ENCODE measurements around the gene ZNF681. TPM values are rescaled to one million over a fixed set of nuclear protein-coding genes. Genes with fewer than 3 reads are reported as not detected.
A peak's percentile ranks its signal among the peaks of the same experiment; 100 is the strongest.

Gene ZNF681
- total RNA-seq, 1 donor: 0.36 TPM

DNA sequence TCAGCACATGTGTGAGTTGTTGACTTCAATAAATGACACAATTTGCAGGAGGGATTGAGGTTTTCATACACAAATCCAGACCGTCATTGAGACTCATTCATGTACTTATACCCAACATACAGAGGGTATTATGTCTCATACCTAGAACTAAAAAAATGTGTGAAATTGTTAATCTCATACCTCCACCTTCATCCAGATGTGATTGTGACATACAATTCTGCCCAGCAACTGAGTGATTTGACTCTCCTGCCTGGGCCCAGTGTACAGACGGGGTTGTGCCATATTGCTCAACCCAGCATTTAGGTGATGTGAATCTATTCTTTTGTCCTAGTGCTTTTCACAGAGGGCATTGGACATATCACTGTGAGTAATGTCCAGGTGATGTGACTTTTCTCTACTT lies 12.6 kb upstream of the ZNF681 start:
- TF ChIP-seq, protein P1, sequence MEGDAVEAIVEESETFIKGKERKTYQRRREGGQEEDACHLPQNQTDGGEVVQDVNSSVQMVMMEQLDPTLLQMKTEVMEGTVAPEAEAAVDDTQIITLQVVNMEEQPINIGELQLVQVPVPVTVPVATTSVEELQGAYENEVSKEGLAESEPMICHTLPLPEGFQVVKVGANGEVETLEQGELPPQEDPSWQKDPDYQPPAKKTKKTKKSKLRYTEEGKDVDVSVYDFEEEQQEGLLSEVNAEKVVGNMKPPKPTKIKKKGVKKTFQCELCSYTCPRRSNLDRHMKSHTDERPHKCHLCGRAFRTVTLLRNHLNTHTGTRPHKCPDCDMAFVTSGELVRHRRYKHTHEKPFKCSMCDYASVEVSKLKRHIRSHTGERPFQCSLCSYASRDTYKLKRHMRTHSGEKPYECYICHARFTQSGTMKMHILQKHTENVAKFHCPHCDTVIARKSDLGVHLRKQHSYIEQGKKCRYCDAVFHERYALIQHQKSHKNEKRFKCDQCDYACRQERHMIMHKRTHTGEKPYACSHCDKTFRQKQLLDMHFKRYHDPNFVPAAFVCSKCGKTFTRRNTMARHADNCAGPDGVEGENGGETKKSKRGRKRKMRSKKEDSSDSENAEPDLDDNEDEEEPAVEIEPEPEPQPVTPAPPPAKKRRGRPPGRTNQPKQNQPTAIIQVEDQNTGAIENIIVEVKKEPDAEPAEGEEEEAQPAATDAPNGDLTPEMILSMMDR (IDR thresholded peaks at IDR 0.05; ENCODE audit: insufficient read depth, low read length): no peak
- DNase-seq (ENCODE audit: low read depth): no peak
- no peak overlapping the region for H3K4me3 ChIP-seq (ENCODE audit: low read depth, low read length)

- DNase-seq (ENCODE audit: low read depth): no peak
- TF ChIP-seq, protein P1 (IDR thresholded peaks at IDR 0.05; ENCODE audit: insufficient read depth, low read length): no peak
- no peak overlapping the region for H3K4me3 ChIP-seq (ENCODE audit: low read depth, low read length)
These were observed 12.1 kb upstream of the ZNF681 start for GRCh38 chr19:23770672-23771250.

DNA sequence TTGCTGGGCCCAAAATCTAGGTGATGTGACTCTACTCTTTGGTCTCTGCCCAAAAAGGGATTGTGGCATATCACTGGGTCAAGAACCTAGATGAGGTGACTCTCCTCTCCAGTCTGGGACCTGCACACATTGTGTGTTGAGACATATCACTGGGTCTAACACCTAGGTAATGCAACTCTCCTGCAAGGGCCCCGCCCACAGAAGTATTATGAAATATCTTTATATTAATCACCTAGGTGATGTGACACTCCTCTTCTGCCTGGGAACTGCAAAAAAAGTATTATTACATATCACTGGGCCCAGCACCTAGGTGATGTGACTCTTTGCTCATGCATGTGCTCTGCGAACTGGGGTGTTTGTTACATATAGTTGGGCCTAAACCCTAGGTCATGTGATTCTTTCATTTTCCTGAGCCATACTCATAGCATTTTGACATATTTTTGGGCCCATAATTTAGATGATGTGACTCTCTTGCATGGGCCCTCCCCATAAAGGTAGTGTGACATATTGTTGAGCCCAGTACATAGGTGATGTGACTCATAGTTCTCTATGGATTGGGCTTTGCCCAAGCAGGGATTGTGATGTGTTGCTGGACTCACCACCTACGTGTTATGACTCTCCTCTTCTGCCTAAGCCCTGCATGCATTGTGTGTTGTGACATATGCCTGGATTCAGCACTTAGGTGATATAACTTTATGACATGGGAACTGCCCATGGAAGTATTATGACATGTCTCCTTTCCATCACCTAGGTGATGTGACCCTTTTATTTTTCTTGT lies 11.2 kb upstream of the ZNF681 start:
- no peak overlapping the region for H3K4me3 ChIP-seq (ENCODE audit: low read depth, low read length)
- DNase-seq (ENCODE audit: low read depth): no peak
- TF ChIP-seq, protein P1 (IDR thresholded peaks at IDR 0.05; ENCODE audit: insufficient read depth, low read length): no peak

GRCh38 chr19:23766951-23767350 lies 8.3 kb upstream of the ZNF681 start:
- H3K4me3 ChIP-seq (ENCODE audit: low read depth, low read length): no peak overlapping the region
- TF ChIP-seq, protein P1 (IDR thresholded peaks at IDR 0.05; ENCODE audit: insufficient read depth, low read length): no peak
- DNase-seq (ENCODE audit: low read depth): no peak

DNA sequence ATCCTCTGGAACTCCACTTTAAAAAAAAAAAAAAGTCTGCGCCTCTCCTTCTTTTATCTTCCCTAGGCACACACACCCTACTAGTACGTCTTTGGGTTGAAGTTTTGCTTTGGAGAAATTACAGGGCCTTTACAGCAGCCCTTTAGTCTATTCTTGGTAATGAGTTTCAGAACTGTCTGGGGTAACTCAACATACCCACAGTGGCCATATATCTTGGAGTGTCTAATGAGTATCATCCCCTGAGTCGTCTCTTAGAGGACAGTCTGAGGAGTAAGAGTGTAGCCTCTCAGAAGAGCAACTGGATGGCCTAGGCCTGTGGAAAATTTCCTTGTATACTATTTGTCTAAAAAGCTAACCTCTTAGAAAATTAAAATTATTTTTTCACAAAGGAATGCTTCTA lies 6.1 kb upstream of the ZNF681 start:
- H3K4me3 ChIP-seq (ENCODE audit: low read depth, low read length): no peak overlapping the region
- no peak for DNase-seq (ENCODE audit: low read depth)
- TF ChIP-seq, protein P1 (IDR thresholded peaks at IDR 0.05; ENCODE audit: insufficient read depth, low read length): no peak

DNA sequence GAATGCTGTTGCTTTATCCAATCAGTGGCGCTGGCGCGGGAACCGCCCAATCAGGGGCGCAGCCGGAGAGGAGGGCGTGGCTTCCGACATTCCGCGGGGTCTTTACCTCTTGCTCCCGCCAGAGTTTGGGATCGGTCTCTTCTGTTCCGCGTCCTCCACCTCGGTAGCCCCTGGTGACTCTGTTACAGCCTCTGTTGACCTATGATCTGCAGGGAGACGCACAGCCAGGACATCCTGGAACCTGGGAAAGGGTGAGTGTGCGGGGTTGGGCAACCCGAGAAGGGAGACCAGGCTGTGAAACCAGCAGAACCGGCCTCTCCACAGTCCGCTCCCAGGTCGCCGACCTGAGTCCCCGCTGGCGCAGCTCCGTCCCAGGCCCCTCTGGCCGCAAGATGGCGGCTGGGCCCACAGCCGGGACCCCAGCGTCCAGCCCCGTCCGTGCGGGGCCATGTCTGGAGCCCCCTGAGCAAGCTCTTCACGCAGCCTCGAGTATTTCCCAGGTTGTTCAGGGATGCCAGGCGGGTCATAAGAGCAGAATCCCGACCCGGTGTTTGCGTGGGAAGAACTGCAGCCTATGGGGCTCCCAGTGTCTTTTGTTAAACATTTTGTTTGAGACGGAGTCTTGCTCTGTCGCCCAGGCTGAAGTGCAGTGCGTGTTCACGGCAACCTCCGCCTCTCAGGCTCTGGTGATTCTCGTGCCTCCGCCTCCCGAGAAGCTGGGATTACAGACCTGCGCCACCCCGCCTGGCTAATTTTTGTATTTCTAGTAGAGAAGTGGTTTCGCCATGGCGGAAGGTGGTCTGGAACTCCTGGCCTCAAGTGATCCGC lies 4.4 kb upstream of the ZNF681 start:
- TF ChIP-seq, protein P1 (IDR thresholded peaks at IDR 0.05; ENCODE audit: insufficient read depth, low read length): no peak
- peak overlapping the region; percentile 47 for H3K4me3 ChIP-seq (ENCODE audit: low read depth, low read length)
- DNase-seq (ENCODE audit: low read depth): peak; percentile 4

Measured in fibroblast of the aortic adventitia (primary cell).